OCI-LY3 (cell line): ENCODE measurements around the gene LTBP3.

Experiments used
- H2AFZ ChIP-seq: fragments of 200-600, 300-600 bp; shearing (Covaris generic); 2 replicates; pipeline ENCODE4 v1.6.0; 2014; ENCODE audit warnings: antibody characterized with exemption, low read depth, low read length
- H3K27ac ChIP-seq: fragments of 200-600, 300-600 bp; sonication (generic); 2 replicates; pipeline ENCODE4 v1.5.1; 2014; ENCODE audit warnings: mild to moderate bottlenecking, low read length, moderate library complexity, mixed read lengths
- H3K27me3 ChIP-seq: fragments of 200-600, 300-600 bp; sonication (generic); 2 replicates; pipeline ENCODE4 v1.6.1; 2014; ENCODE audit warnings: low read depth, low read length, mixed read lengths
- H3K36me3 ChIP-seq: fragments of 200-600, 300-600 bp; sonication (generic); replicated peaks from 2 replicates; pipeline ENCODE3; 2014; ENCODE audit warnings: low read depth, low read length, mixed read lengths
- H3K4me1 ChIP-seq: fragments of 300-600, 200-600 bp; sonication (generic); 2 replicates; pipeline ENCODE4 v1.6.1; 2014; ENCODE audit warnings: low read length, mixed read lengths
- H3K4me2 ChIP-seq: fragments of 200-600, 300-600 bp; sonication (generic); 2 replicates; pipeline ENCODE4 v1.6.1; 2014; ENCODE audit warnings: low read length, mixed read lengths
- H3K4me3 ChIP-seq: fragments of 300-600, 200-600 bp; sonication (generic); 2 replicates; pipeline ENCODE4 v1.5.1; 2014; ENCODE audit warnings: antibody characterized with exemption, mild to moderate bottlenecking, low read length, moderate library complexity
- H3K79me2 ChIP-seq: fragments of 300-600, 200-600 bp; shearing (Covaris generic); 2 replicates; pipeline ENCODE4 v1.6.1; 2014; ENCODE audit warnings: mild to moderate bottlenecking, low read length, mixed read lengths
- H3K9ac ChIP-seq: fragments of 300-600, 200-600 bp; shearing (Covaris generic); 2 replicates; pipeline ENCODE4 v1.6.0; 2014; ENCODE audit warnings: mild to moderate bottlenecking, low read length, moderate library complexity
- H3K9me3 ChIP-seq: fragments of 200-600, 300-600 bp; shearing (Covaris generic); 2 replicates; pipeline ENCODE4 v1.6.1; 2014; ENCODE audit warnings: low read length, mixed read lengths; ENCODE audit not compliant: insufficient read depth
- H4K20me1 ChIP-seq: fragments of 200-600, 300-600 bp; sonication (generic); 2 replicates; pipeline ENCODE4 v1.6.1; 2016; ENCODE audit warnings: low read length, mixed read lengths; ENCODE audit not compliant: insufficient read depth
- CTCF ChIP-seq: fragments of 200-600, 300-600 bp; sonication (generic); IDR thresholded peaks from 2 replicates; pipeline ENCODE4 v1.5.1; 2014; ENCODE audit warnings: antibody characterized with exemption, low read length, low read depth
- EZH2phosphoT487 ChIP-seq: fragments of 200-600 bp; shearing (Covaris generic); IDR thresholded peaks from 2 replicates; pipeline ENCODE4 v1.6.1; 2018; ENCODE audit warnings: antibody characterized with exemption, mixed run types, low read depth

Gene LTBP3

DNA sequence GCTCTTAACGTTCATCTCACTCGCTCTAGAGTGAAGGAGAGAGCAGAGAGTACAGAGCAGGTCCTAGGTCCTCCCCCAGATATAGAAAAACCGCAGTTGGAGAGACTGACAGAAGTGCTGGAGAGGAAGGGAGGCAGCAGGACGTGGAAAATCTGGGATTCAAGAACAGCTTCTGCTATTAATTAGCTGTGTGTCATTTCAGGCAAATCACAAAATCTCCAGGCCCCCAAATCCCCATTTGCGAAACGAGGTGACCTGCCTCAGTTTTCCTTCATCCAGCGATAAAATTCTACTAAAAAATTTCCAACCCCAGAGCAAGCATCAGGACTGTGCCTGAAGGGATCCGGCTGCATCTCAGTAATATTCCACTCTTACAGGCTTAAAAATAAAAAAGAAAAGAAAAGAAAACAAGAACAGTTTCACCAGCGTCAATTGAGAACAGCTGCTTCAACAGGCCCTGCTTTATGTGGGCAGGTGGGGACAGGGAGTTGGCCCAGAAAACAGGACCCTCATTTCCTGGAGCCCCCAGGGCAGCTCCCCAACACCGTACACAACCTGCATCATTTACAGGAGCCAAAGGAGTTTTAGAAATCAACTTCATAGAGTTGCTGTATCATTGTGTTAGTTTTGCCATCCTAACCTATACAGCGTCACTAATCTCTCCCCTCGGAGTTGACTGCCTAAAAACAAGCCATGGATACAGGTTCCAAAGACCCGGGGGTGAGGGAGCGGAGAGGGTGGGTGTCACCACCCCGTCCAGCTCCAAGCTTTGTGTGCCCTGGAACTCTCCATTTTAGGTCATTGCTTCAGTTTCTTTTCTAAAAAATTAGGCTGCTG, 61.6 kb downstream of the LTBP3 start:
- Histone ChIP-seq H3K4me3 (peak overlapping the region; percentile 69), H3K4me1 (peaks cover 63% of the 10 kb centered on the region), H3K27ac (peak overlapping the region; percentile 91), H3K4me2 (peak overlapping the region; percentile 90), H4K20me1 (peaks cover 22% of the 10 kb centered on the region), H3K9me3 (no peaks in the 10 kb centered on the region), H3K27me3 (no peaks in the 10 kb centered on the region), H3K79me2 (peaks cover 66% of the 10 kb centered on the region), H2AFZ (no peak overlapping the region), H3K36me3 (peaks cover 25% of the 10 kb centered on the region), H3K9ac (peak overlapping the region; percentile 83)
- TF ChIP-seq CTCF (no peak), EZH2phosphoT487 (no peak)

DNA sequence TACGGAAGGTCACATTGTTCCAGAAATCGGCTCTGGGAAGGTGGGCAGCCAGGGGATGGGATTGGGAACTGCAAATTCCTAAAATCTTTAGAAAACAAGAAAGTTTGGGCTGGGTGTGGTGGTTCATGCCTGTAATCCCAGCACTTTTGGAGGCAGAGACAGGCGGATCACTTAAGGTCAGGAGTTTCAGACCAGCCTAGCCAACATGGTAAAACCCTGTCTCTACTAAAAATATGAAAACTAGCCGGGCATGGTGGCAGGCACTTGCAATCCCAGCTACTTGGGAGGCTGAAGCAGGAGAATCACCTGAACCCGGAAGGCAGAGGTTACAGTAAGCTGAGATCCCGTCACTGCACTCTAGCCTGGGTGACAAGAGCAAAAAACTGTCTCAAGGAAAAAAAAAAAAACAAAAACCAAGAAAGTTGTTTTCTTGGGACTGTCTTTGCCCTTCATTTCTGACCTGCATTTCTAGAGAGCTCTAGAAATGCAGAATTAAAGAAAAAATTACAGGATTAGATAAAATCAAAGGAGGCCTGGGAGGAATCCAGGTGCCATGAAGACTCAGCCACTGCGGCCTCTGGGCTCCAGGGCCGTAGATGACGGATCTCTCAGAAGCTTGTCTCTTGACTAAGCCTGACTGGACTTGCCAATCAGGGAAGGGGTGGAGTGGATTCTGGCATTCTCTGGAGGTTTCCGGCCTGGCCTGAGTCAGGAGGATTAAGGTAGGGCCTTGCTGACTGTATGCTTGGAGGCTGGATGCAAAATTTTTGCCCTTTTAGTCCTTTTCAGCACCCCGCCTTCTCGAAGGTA, 64.6 kb downstream of the LTBP3 start:
- H3K4me1 ChIP-seq, result peaks cover 77% of the 10 kb centered on the region

DNA sequence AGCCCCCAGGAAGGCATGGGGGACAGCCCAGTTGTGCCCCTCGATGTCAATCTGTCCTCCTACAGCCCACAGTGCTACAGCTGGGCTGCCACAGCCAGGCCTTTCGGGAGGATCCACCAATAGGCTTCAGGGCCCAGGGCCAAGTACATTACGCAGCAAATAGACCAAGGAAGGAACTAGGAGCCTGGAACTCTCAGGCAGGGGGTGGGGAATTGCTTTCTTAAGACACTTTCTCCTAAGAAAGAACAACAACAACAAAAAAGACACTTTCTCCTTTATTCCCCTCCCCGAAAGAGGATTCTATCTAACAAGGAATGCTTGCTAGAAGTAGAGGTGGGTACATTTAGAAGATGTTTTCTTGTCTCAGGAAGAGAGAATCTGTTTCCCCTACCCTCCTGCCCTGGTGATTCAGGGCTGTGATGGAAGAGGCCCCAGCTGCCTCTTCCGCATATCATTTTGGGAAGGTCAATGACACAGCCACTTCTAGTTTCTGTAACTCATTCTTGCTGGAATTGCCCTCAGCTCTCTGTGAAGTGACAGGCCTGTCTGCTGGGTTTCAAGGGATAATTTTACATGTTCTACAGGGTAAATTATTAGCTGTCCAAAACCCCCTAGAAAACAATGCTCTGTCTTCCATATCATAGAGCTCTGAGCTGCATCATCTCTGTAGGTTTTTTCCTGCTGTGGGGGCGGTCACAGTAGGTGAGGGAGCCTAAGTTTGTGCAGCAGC, 65.4 kb downstream of the LTBP3 start:
- peak overlapping the region; percentile 92 for H2AFZ ChIP-seq
- TF ChIP-seq CTCF (no peak), EZH2phosphoT487 (no peak)
- no peaks in the 10 kb centered on the region for H3K9me3 ChIP-seq
- peaks cover 28% of the 10 kb centered on the region for H3K79me2 ChIP-seq
- no peaks in the 10 kb centered on the region for H3K27me3 ChIP-seq
- peak overlapping the region; percentile 60 for H3K9ac ChIP-seq
- no peaks in the 10 kb centered on the region for H3K36me3 ChIP-seq
- H4K20me1 ChIP-seq, result no peaks in the 10 kb centered on the region
- peak overlapping the region; percentile 76 for H3K4me2 ChIP-seq
- H3K27ac ChIP-seq, result peak overlapping the region; percentile 92
- H3K4me3 ChIP-seq, result peak overlapping the region; percentile 42
- H3K4me1 ChIP-seq, result peaks cover 78% of the 10 kb centered on the region

More for the DNA sequence above, 64.6 kb downstream of the LTBP3 start:
- Histone ChIP-seq H2AFZ (peak overlapping the region; percentile 92), H4K20me1 (no peaks in the 10 kb centered on the region), H3K27me3 (no peaks in the 10 kb centered on the region), H3K79me2 (peaks cover 36% of the 10 kb centered on the region), H3K9me3 (no peaks in the 10 kb centered on the region), H3K36me3 (no peaks in the 10 kb centered on the region), H3K27ac (peak overlapping the region; percentile 92), H3K9ac (peak overlapping the region; percentile 60), H3K4me2 (peak overlapping the region; percentile 76), H3K4me3 (peak overlapping the region; percentile 42)
- TF ChIP-seq CTCF (no peak), EZH2phosphoT487 (no peak)

DNA sequence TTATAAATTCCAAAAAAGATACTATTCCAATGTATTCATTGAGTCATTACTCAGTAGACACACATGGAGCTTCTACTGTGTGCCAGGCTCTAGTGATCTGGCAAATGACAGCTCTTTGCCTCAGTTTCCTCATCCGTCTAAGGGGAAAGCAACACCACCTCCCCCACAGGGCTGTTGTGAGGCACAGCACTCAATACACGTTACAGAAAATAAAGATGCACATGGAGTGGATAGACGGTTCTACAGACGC, 65.8 kb downstream of the LTBP3 start:
- H3K9me3 ChIP-seq, result no peaks in the 10 kb centered on the region
- peak overlapping the region; percentile 76 for H3K4me2 ChIP-seq
- peak overlapping the region; percentile 60 for H3K9ac ChIP-seq
- H3K4me1 ChIP-seq, result peaks cover 83% of the 10 kb centered on the region
- H3K27me3 ChIP-seq, result no peaks in the 10 kb centered on the region
- TF ChIP-seq EZH2phosphoT487 (no peak), CTCF (no peak)
- H3K36me3 ChIP-seq, result no peaks in the 10 kb centered on the region
- H4K20me1 ChIP-seq, result no peaks in the 10 kb centered on the region
- H3K79me2 ChIP-seq, result peaks cover 26% of the 10 kb centered on the region
- H2AFZ ChIP-seq, result peak overlapping the region; percentile 92; the same call in 1 of the 2 replicates
- peak overlapping the region; percentile 92 for H3K27ac ChIP-seq
- H3K4me3 ChIP-seq, result peak overlapping the region; percentile 42; the same call in 1 of the 2 replicates
